ENCODE measurements around the gene IKZF1. TPM values are rescaled to one million over a fixed set of nuclear protein-coding genes. Genes with fewer than 3 reads are reported as not detected.

Gene IKZF1
- total RNA-seq, 1 donor from 2014 or later, result 2.1 TPM

- no peak overlapping the region for H3K9ac ChIP-seq (ENCODE audit: low read depth in 1 of 3, low read length in 3 of 3)
- H3K4me1 ChIP-seq (ENCODE audit: control insufficient read depth in 3 of 3, insufficient read depth in 3 of 3, low read length in 3 of 3), result peaks cover 0 to 3% (median 0%) of the 10 kb centered on the region in 3 donors
- H3K9me3 ChIP-seq (ENCODE audit: control insufficient read depth in 3 of 3, low read length in 3 of 3), result peaks cover 0 to 2% (median 0%) of the 10 kb centered on the region in 3 donors
- no peaks in the 10 kb centered on the region for H3K36me3 ChIP-seq (ENCODE audit: control insufficient read depth in 3 of 3, insufficient read depth in 3 of 3, low read length in 3 of 3)
- no peak overlapping the region for H3K27ac ChIP-seq (ENCODE audit: low read depth, low read length)
- H3K27me3 ChIP-seq (ENCODE audit: control insufficient read depth in 3 of 3, insufficient read depth in 3 of 3, low read length in 3 of 3), result peaks cover 0 to 8% (median 0%) of the 10 kb centered on the region in 3 donors
- H3K4me3 ChIP-seq (ENCODE audit: low read length in 3 of 3), result no peak overlapping the region
These were observed 57.6 kb downstream of the IKZF1 start for GRCh38 chr7:50362142-50362541.

- H3K9ac ChIP-seq (ENCODE audit: low read depth in 1 of 3, low read length in 3 of 3), result no peak overlapping the region
- H3K4me1 ChIP-seq (ENCODE audit: control insufficient read depth in 3 of 3, insufficient read depth in 3 of 3, low read length in 3 of 3), result no peaks in the 10 kb centered on the region
- H3K36me3 ChIP-seq (ENCODE audit: control insufficient read depth in 3 of 3, insufficient read depth in 3 of 3, low read length in 3 of 3), result no peaks in the 10 kb centered on the region
- no peak overlapping the region for H3K27ac ChIP-seq (ENCODE audit: low read depth, low read length)
- no peak overlapping the region for H3K4me3 ChIP-seq (ENCODE audit: low read length in 3 of 3)
- peaks cover 0 to 2% (median 0%) of the 10 kb centered on the region in 3 donors for H3K9me3 ChIP-seq (ENCODE audit: control insufficient read depth in 3 of 3, low read length in 3 of 3)
- peaks cover 0 to 8% (median 0%) of the 10 kb centered on the region in 3 donors for H3K27me3 ChIP-seq (ENCODE audit: control insufficient read depth in 3 of 3, insufficient read depth in 3 of 3, low read length in 3 of 3)
These were observed 58.3 kb downstream of the IKZF1 start for GRCh38 chr7:50362712-50363282.

GRCh38 chr7:50363327-50364060, 59.0 kb downstream of the IKZF1 start:
- no peak overlapping the region for H3K9ac ChIP-seq (ENCODE audit: low read depth in 1 of 3, low read length in 3 of 3)
- peaks cover 0 to 4% (median 0%) of the 10 kb centered on the region in 3 donors for H3K27me3 ChIP-seq (ENCODE audit: control insufficient read depth in 3 of 3, insufficient read depth in 3 of 3, low read length in 3 of 3)
- peaks cover 0 to 2% (median 0%) of the 10 kb centered on the region in 3 donors for H3K9me3 ChIP-seq (ENCODE audit: control insufficient read depth in 3 of 3, low read length in 3 of 3)
- H3K27ac ChIP-seq (ENCODE audit: low read depth, low read length), result no peak overlapping the region
- H3K36me3 ChIP-seq (ENCODE audit: control insufficient read depth in 3 of 3, insufficient read depth in 3 of 3, low read length in 3 of 3), result no peaks in the 10 kb centered on the region
- H3K4me1 ChIP-seq (ENCODE audit: control insufficient read depth in 3 of 3, insufficient read depth in 3 of 3, low read length in 3 of 3), result no peaks in the 10 kb centered on the region
- no peak overlapping the region for H3K4me3 ChIP-seq (ENCODE audit: low read length in 3 of 3)

GRCh38 chr7:50364645-50365044, 60.1 kb downstream of the IKZF1 start:
- Histone ChIP-seq H3K27ac (ENCODE audit: low read depth, low read length) (no peak overlapping the region), H3K27me3 (ENCODE audit: control insufficient read depth in 3 of 3, insufficient read depth in 3 of 3, low read length in 3 of 3) (peaks cover 0 to 4% (median 0%) of the 10 kb centered on the region in 3 donors)

GRCh38 chr7:50366311-50366710, 61.8 kb downstream of the IKZF1 start:
- H3K36me3 ChIP-seq (ENCODE audit: control insufficient read depth in 3 of 3, insufficient read depth in 3 of 3, low read length in 3 of 3), result no peaks in the 10 kb centered on the region
- no peak overlapping the region for H3K27ac ChIP-seq (ENCODE audit: low read depth, low read length)
- no peak overlapping the region for H3K9ac ChIP-seq (ENCODE audit: low read depth in 1 of 3, low read length in 3 of 3)
- H3K4me1 ChIP-seq (ENCODE audit: control insufficient read depth in 3 of 3, insufficient read depth in 3 of 3, low read length in 3 of 3), result no peaks in the 10 kb centered on the region
- H3K27me3 ChIP-seq (ENCODE audit: control insufficient read depth in 3 of 3, insufficient read depth in 3 of 3, low read length in 3 of 3), result no peaks in the 10 kb centered on the region
- peaks cover 0 to 8% (median 0%) of the 10 kb centered on the region in 3 donors for H3K9me3 ChIP-seq (ENCODE audit: control insufficient read depth in 3 of 3, low read length in 3 of 3)
- H3K4me3 ChIP-seq (ENCODE audit: low read length in 3 of 3), result no peak overlapping the region

More at GRCh38 chr7:50364645-50365044, 60.1 kb downstream of the IKZF1 start:
- Histone ChIP-seq H3K9me3 (ENCODE audit: control insufficient read depth in 3 of 3, low read length in 3 of 3) (peaks cover 0 to 8% (median 0%) of the 10 kb centered on the region in 3 donors), H3K4me3 (ENCODE audit: low read length in 3 of 3) (no peak overlapping the region), H3K9ac (ENCODE audit: low read depth in 1 of 3, low read length in 3 of 3) (no peak overlapping the region), H3K4me1 (ENCODE audit: control insufficient read depth in 3 of 3, insufficient read depth in 3 of 3, low read length in 3 of 3) (no peaks in the 10 kb centered on the region), H3K36me3 (ENCODE audit: control insufficient read depth in 3 of 3, insufficient read depth in 3 of 3, low read length in 3 of 3) (no peaks in the 10 kb centered on the region)

- Histone ChIP-seq H3K27ac (ENCODE audit: low read depth, low read length) (no peak overlapping the region), H3K27me3 (ENCODE audit: control insufficient read depth in 3 of 3, insufficient read depth in 3 of 3, low read length in 3 of 3) (no peaks in the 10 kb centered on the region), H3K4me1 (ENCODE audit: control insufficient read depth in 3 of 3, insufficient read depth in 3 of 3, low read length in 3 of 3) (no peaks in the 10 kb centered on the region), H3K9ac (ENCODE audit: low read depth in 1 of 3, low read length in 3 of 3) (no peak overlapping the region), H3K36me3 (ENCODE audit: control insufficient read depth in 3 of 3, insufficient read depth in 3 of 3, low read length in 3 of 3) (no peaks in the 10 kb centered on the region), H3K4me3 (ENCODE audit: low read length in 3 of 3) (no peak overlapping the region), H3K9me3 (ENCODE audit: control insufficient read depth in 3 of 3, low read length in 3 of 3) (peaks cover 0 to 8% (median 3%) of the 10 kb centered on the region in 3 donors)
These were observed 62.6 kb downstream of the IKZF1 start for GRCh38 chr7:50367100-50367499.

GRCh38 chr7:50367570-50367969, 63.1 kb downstream of the IKZF1 start:
- H3K9me3 ChIP-seq (ENCODE audit: control insufficient read depth in 3 of 3, low read length in 3 of 3), result peaks cover 0 to 8% (median 3%) of the 10 kb centered on the region in 3 donors
- H3K36me3 ChIP-seq (ENCODE audit: control insufficient read depth in 3 of 3, insufficient read depth in 3 of 3, low read length in 3 of 3), result no peaks in the 10 kb centered on the region
- H3K27me3 ChIP-seq (ENCODE audit: control insufficient read depth in 3 of 3, insufficient read depth in 3 of 3, low read length in 3 of 3), result no peaks in the 10 kb centered on the region
- H3K27ac ChIP-seq (ENCODE audit: low read depth, low read length), result no peak overlapping the region
- no peak overlapping the region for H3K9ac ChIP-seq (ENCODE audit: low read depth in 1 of 3, low read length in 3 of 3)
- no peak overlapping the region for H3K4me3 ChIP-seq (ENCODE audit: low read length in 3 of 3)
- H3K4me1 ChIP-seq (ENCODE audit: control insufficient read depth in 3 of 3, insufficient read depth in 3 of 3, low read length in 3 of 3), result no peaks in the 10 kb centered on the region

GRCh38 chr7:50368366-50368765, 63.9 kb downstream of the IKZF1 start:
- Histone ChIP-seq H3K27ac (ENCODE audit: low read depth, low read length) (no peak overlapping the region), H3K4me3 (ENCODE audit: low read length in 3 of 3) (no peak overlapping the region), H3K9me3 (ENCODE audit: control insufficient read depth in 3 of 3, low read length in 3 of 3) (peaks cover 0 to 6% (median 3%) of the 10 kb centered on the region in 3 donors), H3K27me3 (ENCODE audit: control insufficient read depth in 3 of 3, insufficient read depth in 3 of 3, low read length in 3 of 3) (no peaks in the 10 kb centered on the region), H3K36me3 (ENCODE audit: control insufficient read depth in 3 of 3, insufficient read depth in 3 of 3, low read length in 3 of 3) (no peaks in the 10 kb centered on the region), H3K4me1 (ENCODE audit: control insufficient read depth in 3 of 3, insufficient read depth in 3 of 3, low read length in 3 of 3) (no peaks in the 10 kb centered on the region), H3K9ac (ENCODE audit: low read depth in 1 of 3, low read length in 3 of 3) (no peak overlapping the region)

GRCh38 chr7:50369143-50370026, 64.9 kb downstream of the IKZF1 start:
- Histone ChIP-seq H3K9ac (ENCODE audit: low read depth in 1 of 3, low read length in 3 of 3) (no peak overlapping the region), H3K27me3 (ENCODE audit: control insufficient read depth in 3 of 3, insufficient read depth in 3 of 3, low read length in 3 of 3) (no peaks in the 10 kb centered on the region), H3K4me1 (ENCODE audit: control insufficient read depth in 3 of 3, insufficient read depth in 3 of 3, low read length in 3 of 3) (no peaks in the 10 kb centered on the region), H3K4me3 (ENCODE audit: low read length in 3 of 3) (no peak overlapping the region), H3K36me3 (ENCODE audit: control insufficient read depth in 3 of 3, insufficient read depth in 3 of 3, low read length in 3 of 3) (no peaks in the 10 kb centered on the region), H3K9me3 (ENCODE audit: control insufficient read depth in 3 of 3, low read length in 3 of 3) (peaks cover 0 to 6% (median 3%) of the 10 kb centered on the region in 3 donors), H3K27ac (ENCODE audit: low read depth, low read length) (no peak overlapping the region)
